H9 (cell line): ENCODE data around the gene VDAC1. TPM values are rescaled to one million over a fixed set of nuclear protein-coding genes. Genes with fewer than 3 reads are reported as not detected.

ENCODE experiments used
- DNase-seq: peaks from one replicate; pipeline ENCODE4 v3.0.0-alpha.2; 2017
- H2AFZ ChIP-seq: one replicate; pipeline ENCODE4 v1.6.1; 2013; ENCODE audit warnings: mild to moderate bottlenecking, low read length, control low read depth, moderate library complexity
- H2AK5ac ChIP-seq: 2 replicates; pipeline ENCODE4 v1.6.1; 2013; ENCODE audit warnings: low read length, control low read depth, mixed read lengths; ENCODE audit not compliant: insufficient read length
- H2BK120ac ChIP-seq: one replicate; pipeline ENCODE4 v1.6.1; 2013; ENCODE audit warnings: low read depth, mild to moderate bottlenecking, low read length, control low read depth, inconsistent platforms; ENCODE audit not compliant: poor library complexity, severe bottlenecking
- H2BK12ac ChIP-seq: 2 replicates; pipeline ENCODE4 v1.6.1; 2013; ENCODE audit warnings: low read length, control low read depth, mixed read lengths, low read depth; ENCODE audit not compliant: insufficient read length
- H2BK15ac ChIP-seq: 2 replicates; pipeline ENCODE4 v1.6.1; 2013; ENCODE audit warnings: low read depth, low read length, control low read depth
- H2BK20ac ChIP-seq: one replicate; pipeline ENCODE4 v1.6.1; 2013; ENCODE audit warnings: low read depth, mild to moderate bottlenecking, low read length, control low read depth, inconsistent platforms; ENCODE audit not compliant: poor library complexity, severe bottlenecking
- H2BK5ac ChIP-seq: 2 replicates; pipeline ENCODE4 v1.6.1; 2013; ENCODE audit warnings: low read length, control low read depth, mixed read lengths; ENCODE audit not compliant: insufficient read length
- H3K14ac ChIP-seq: 2 replicates; pipeline ENCODE4 v1.6.1; 2013; ENCODE audit warnings: low read length, control low read depth; ENCODE audit not compliant: insufficient read depth
- H3K18ac ChIP-seq: 2 replicates; pipeline ENCODE4 v1.6.1; 2013; ENCODE audit warnings: low read depth, mild to moderate bottlenecking, mixed read lengths, low read length, control low read depth; ENCODE audit not compliant: insufficient read length
- H3K23ac ChIP-seq: 2 replicates; pipeline ENCODE4 v1.6.1; 2013; ENCODE audit warnings: low read length, control low read depth, mixed read lengths, low read depth; ENCODE audit not compliant: insufficient read length
- H3K23me2 ChIP-seq: 2 replicates; pipeline ENCODE4 v1.6.1; 2013; ENCODE audit warnings: low read depth, mild to moderate bottlenecking, mixed read lengths, low read length, control low read depth; ENCODE audit not compliant: insufficient read length, poor library complexity, severe bottlenecking
- H3K27ac ChIP-seq: 2 replicates; pipeline ENCODE4 v1.5.1; 2013; ENCODE audit warnings: low read length, control low read depth, mixed read lengths, low read depth; ENCODE audit not compliant: insufficient read length
- H3K27me3 ChIP-seq: 2 replicates; pipeline ENCODE4 v1.6.1; 2013; ENCODE audit warnings: low read length, control low read depth, inconsistent platforms; ENCODE audit not compliant: insufficient read depth
- H3K4ac ChIP-seq: 2 replicates; pipeline ENCODE4 v1.6.1; 2013; ENCODE audit warnings: low read depth, mild to moderate bottlenecking, control low read depth, inconsistent platforms, low read length, moderate library complexity
- H3K4me1 ChIP-seq: 2 replicates; pipeline ENCODE4 v1.6.1; 2013; ENCODE audit warnings: low read length, control low read depth, inconsistent platforms; ENCODE audit not compliant: insufficient read depth
- H3K4me2 ChIP-seq: 2 replicates; pipeline ENCODE4 v1.6.1; 2013; ENCODE audit warnings: low read length, control low read depth, mixed read lengths; ENCODE audit not compliant: insufficient read length, insufficient read depth
- H3K56ac ChIP-seq: 2 replicates; pipeline ENCODE4 v1.6.1; 2013; ENCODE audit warnings: low read depth, mild to moderate bottlenecking, mixed read lengths, low read length, control low read depth; ENCODE audit not compliant: insufficient read length
- H3K79me1 ChIP-seq: 2 replicates; pipeline ENCODE4 v1.6.1; 2013; ENCODE audit warnings: low read depth, mild to moderate bottlenecking, moderate library complexity, low read length, control low read depth, inconsistent platforms; ENCODE audit not compliant: insufficient read depth, poor library complexity, severe bottlenecking
- H3K79me2 ChIP-seq: 2 replicates; pipeline ENCODE4 v1.6.1; 2013; ENCODE audit warnings: low read length, control low read depth, inconsistent platforms; ENCODE audit not compliant: insufficient read depth
- H3K9ac ChIP-seq: 2 replicates; pipeline ENCODE4 v1.6.1; 2013; ENCODE audit warnings: low read length, control low read depth, mixed read lengths; ENCODE audit not compliant: insufficient read length; ENCODE audit errors: extremely low read depth
- H3K9me3 ChIP-seq: one replicate; pipeline ENCODE4 v1.6.1; 2013; ENCODE audit warnings: low read depth, low read length, inconsistent platforms; ENCODE audit not compliant: control insufficient read depth
- H3T11ph ChIP-seq: one replicate; pipeline ENCODE4 v1.6.1; 2013; ENCODE audit warnings: mild to moderate bottlenecking, low read length, control low read depth, inconsistent platforms
- H4K20me1 ChIP-seq: one replicate; pipeline ENCODE4 v1.6.1; 2013; ENCODE audit not compliant: control insufficient read depth, insufficient read length, insufficient read depth
- H4K5ac ChIP-seq: 2 replicates; pipeline ENCODE4 v1.6.1; 2013; ENCODE audit warnings: low read depth, mild to moderate bottlenecking, mixed read lengths, low read length, control low read depth; ENCODE audit not compliant: insufficient read length
- H4K8ac ChIP-seq: replicated peaks from 2 replicates; pipeline ENCODE4 v1.6.1; 2013; ENCODE audit warnings: low read length, control low read depth, mixed read lengths, low read depth; ENCODE audit not compliant: insufficient read length
- H4K91ac ChIP-seq: 2 replicates; pipeline ENCODE4 v1.6.1; 2013; ENCODE audit warnings: low read depth, mild to moderate bottlenecking, moderate library complexity, mixed read lengths, low read length, control low read depth; ENCODE audit not compliant: insufficient read length
- H3K27ac Mint-ChIP-seq, 3 experiments: 2 replicates in 2 of 3; 3 replicates in 1 of 3; pipeline ENCODE4 v1.8.0; 2020 to 2021; ENCODE audit warnings: mixed read lengths in 3 of 3, mild to moderate bottlenecking in 1 of 3, moderate library complexity in 1 of 3
- H3K27me3 Mint-ChIP-seq: 2 replicates; pipeline ENCODE4 v1.8.0; 2021; ENCODE audit warnings: low read depth, mild to moderate bottlenecking, moderate library complexity, mixed read lengths
- H3K36me3 Mint-ChIP-seq, 3 experiments: 2 replicates in 2 of 3; 3 replicates in 1 of 3; pipeline ENCODE4 v1.8.0; 2020 to 2021; ENCODE audit warnings: low read depth in 3 of 3, mixed read lengths in 3 of 3; ENCODE audit not compliant: insufficient read depth in 1 of 3
- H3K4me1 Mint-ChIP-seq, 2 experiments: 2 replicates each; pipeline ENCODE4 v1.8.0; 2020; ENCODE audit warnings: mixed read lengths in 2 of 2
- H3K4me3 Mint-ChIP-seq, 2 experiments: 2 replicates in 1 of 2; 3 replicates in 1 of 2; pipeline ENCODE4 v1.8.0; 2020 to 2021; ENCODE audit warnings: mild to moderate bottlenecking in 2 of 2, mixed read lengths in 2 of 2, moderate library complexity in 1 of 2
- H3K9me3 Mint-ChIP-seq, 2 experiments: 2 replicates in 1 of 2; 3 replicates in 1 of 2; pipeline ENCODE4 v1.8.0; 2020; ENCODE audit warnings: mild to moderate bottlenecking in 2 of 2, mixed read lengths in 2 of 2, moderate library complexity in 1 of 2
- WGBS: extraction: QIAGEN DNeasy Blood & Tissue Kit; methylation state at CpG from one replicate; pipeline ENCODE4 v1.1.7; 2013; ENCODE audit warnings: missing lambda C conversion rate, low lambda C conversion rate, mixed read lengths; ENCODE audit not compliant: insufficient read length; ENCODE audit errors: extremely low coverage; 5-methylcytosine and 5-hydroxymethylcytosine counted together
- total RNA-seq: library from RNA; stranded (reverse); gene quantifications from 2 replicates; pipeline ENCODE4 v1.2.1, GENCODE V29; 2021
- TF ChIP-seq, protein P1 (sequence below): fragments of 200-600 bp; sonication (generic); conservative IDR thresholded peaks from 3 replicates; pipeline ENCODE4 v1.8.0; 2021; ENCODE audit warnings: antibody characterized with exemption, mild to moderate bottlenecking

Gene VDAC1
- total RNA-seq, 1 experiment from 2014 or later, result 208 TPM

DNA sequence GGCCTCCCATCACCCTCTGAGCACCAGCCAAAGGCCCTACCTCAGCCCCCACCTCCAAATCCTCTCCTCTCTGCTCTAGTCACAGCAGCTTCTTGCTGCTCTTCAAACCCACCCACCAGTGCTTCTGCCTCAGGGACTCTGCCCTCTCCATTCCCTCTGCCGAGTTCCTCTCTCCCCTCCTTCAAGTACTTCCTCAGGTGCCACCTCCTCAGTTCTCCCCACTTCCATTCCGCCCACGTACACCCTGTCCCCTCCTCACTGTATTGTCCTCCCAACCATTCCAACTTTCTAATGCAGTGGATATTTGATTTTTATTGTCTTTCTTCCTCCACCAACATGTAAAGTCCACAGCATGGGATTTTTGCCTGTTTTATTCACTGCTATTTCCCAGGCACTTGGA lies 79.5 kb downstream of the VDAC1 start:
- H3K4me2 ChIP-seq, result no peak overlapping the region
- no peak overlapping the region for H2BK15ac ChIP-seq
- TF ChIP-seq, protein P1, sequence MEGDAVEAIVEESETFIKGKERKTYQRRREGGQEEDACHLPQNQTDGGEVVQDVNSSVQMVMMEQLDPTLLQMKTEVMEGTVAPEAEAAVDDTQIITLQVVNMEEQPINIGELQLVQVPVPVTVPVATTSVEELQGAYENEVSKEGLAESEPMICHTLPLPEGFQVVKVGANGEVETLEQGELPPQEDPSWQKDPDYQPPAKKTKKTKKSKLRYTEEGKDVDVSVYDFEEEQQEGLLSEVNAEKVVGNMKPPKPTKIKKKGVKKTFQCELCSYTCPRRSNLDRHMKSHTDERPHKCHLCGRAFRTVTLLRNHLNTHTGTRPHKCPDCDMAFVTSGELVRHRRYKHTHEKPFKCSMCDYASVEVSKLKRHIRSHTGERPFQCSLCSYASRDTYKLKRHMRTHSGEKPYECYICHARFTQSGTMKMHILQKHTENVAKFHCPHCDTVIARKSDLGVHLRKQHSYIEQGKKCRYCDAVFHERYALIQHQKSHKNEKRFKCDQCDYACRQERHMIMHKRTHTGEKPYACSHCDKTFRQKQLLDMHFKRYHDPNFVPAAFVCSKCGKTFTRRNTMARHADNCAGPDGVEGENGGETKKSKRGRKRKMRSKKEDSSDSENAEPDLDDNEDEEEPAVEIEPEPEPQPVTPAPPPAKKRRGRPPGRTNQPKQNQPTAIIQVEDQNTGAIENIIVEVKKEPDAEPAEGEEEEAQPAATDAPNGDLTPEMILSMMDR, result no peak
- Mint-ChIP-seq H3K36me3 (no peaks in the 10 kb centered on the region), H3K4me1 (peaks cover 0 to 21% of the 10 kb centered on the region in 2 experiments; a peak in 3 of 4 replicates), H3K4me3 (no peak overlapping the region), H3K27me3 (peaks cover 5% of the 10 kb centered on the region), H3K27ac (no peak overlapping the region), H3K9me3 (no peaks in the 10 kb centered on the region)
- no peak overlapping the region for H2AFZ ChIP-seq
- no peaks in the 10 kb centered on the region for H3K4me1 ChIP-seq
- no peaks in the 10 kb centered on the region for H3K23me2 ChIP-seq
- no peak overlapping the region for H2BK12ac ChIP-seq
- no peak for DNase-seq
- no peak overlapping the region for H2BK120ac ChIP-seq
- no peak overlapping the region for H3K23ac ChIP-seq
- no peak overlapping the region for H2BK20ac ChIP-seq
- H3K56ac ChIP-seq, result no peak overlapping the region
- H3K9me3 ChIP-seq, result no peaks in the 10 kb centered on the region
- no peak overlapping the region for H4K5ac ChIP-seq
- H3K9ac ChIP-seq, result no peak overlapping the region
- H3K27me3 ChIP-seq, result no peaks in the 10 kb centered on the region
- H3T11ph ChIP-seq, result no peak overlapping the region
- no peak overlapping the region for H3K18ac ChIP-seq
- H3K4ac ChIP-seq, result no peak overlapping the region
- no peaks in the 10 kb centered on the region for H4K20me1 ChIP-seq
- WGBS, result no CpG with 5 or more reads among the region's 3 CpGs
- no peaks in the 10 kb centered on the region for H3K79me2 ChIP-seq
- H4K8ac ChIP-seq, result no peak overlapping the region
- H3K14ac ChIP-seq, result no peak overlapping the region
- H3K27ac ChIP-seq, result no peak overlapping the region
- no peak overlapping the region for H2AK5ac ChIP-seq
- no peaks in the 10 kb centered on the region for H3K79me1 ChIP-seq
- H2BK5ac ChIP-seq, result no peak overlapping the region
- H4K91ac ChIP-seq, result no peak overlapping the region
